Caco-2 (cell line): ENCODE data around the gene BTRC. TPM values are rescaled to one million over a fixed set of nuclear protein-coding genes. Genes with fewer than 3 reads are reported as not detected.

ENCODE experiments used
- BruUV-seq: library from RNA; stranded (reverse); fragments of 400-500 nt; replicated peaks from 2 replicates; lab custom pipeline; 2021; lab: Mats Ljungman, UMichigan
- CTCF ChIA-PET: fragments of 300-600 bp; sonication (Branson Sonifier 250); formaldehyde crosslinking; loops from one replicate; lab custom pipeline; 2022; ENCODE audit warnings: antibody characterized with exemption; lab: Charles Lee
- POLR2A ChIA-PET: fragments of 300-600 bp; sonication (Branson Sonifier 250); formaldehyde crosslinking; loops from one replicate; lab custom pipeline; 2022; ENCODE audit warnings: antibody characterized with exemption; lab: Charles Lee
- DNase-seq, 2 experiments: peaks; one replicate each; pipeline versions ENCODE4 v3.0.0 to v3.0.0-alpha.2; 2020 to 2022
- H3K27me3 ChIP-seq: replicated peaks from 2 replicates; pipeline ENCODE4 v1.6.0; 2011; ENCODE audit warnings: low read length; ENCODE audit not compliant: control insufficient read depth, insufficient read depth
- H3K36me3 ChIP-seq: 2 replicates; pipeline ENCODE4 v1.5.1; 2011; ENCODE audit warnings: low read length; ENCODE audit not compliant: control insufficient read depth, insufficient read depth
- H3K4me1 ChIP-seq: fragments of 250-450 bp; sonication (Bioruptor Pico); 2 replicates; pipeline ENCODE4 v1.5.1; 2020; ENCODE audit warnings: mild to moderate bottlenecking
- H3K4me3 ChIP-seq: 2 replicates; pipeline ENCODE4 v1.5.1; 2011; ENCODE audit warnings: low read depth, mild to moderate bottlenecking, control low read depth, low read length
- H3K9me3 ChIP-seq: fragments of 250-450 bp; sonication (Bioruptor Pico); 2 replicates; pipeline ENCODE4 v1.5.1; 2020; ENCODE audit warnings: mild to moderate bottlenecking, moderate library complexity
- H3K27ac Mint-ChIP-seq: one replicate; pipeline ENCODE4 v1.8.0; 2022; ENCODE audit warnings: mixed read lengths; ENCODE audit not compliant: unreplicated experiment
- H3K27me3 Mint-ChIP-seq: one replicate; pipeline ENCODE4 v1.8.0; 2022; ENCODE audit warnings: mixed read lengths; ENCODE audit not compliant: insufficient read depth, unreplicated experiment
- H3K36me3 Mint-ChIP-seq: one replicate; pipeline ENCODE4 v1.8.0; 2022; ENCODE audit warnings: mild to moderate bottlenecking, mixed read lengths; ENCODE audit not compliant: insufficient read depth, unreplicated experiment
- H3K4me1 Mint-ChIP-seq: one replicate; pipeline ENCODE4 v1.8.0; 2022; ENCODE audit warnings: low read depth, mixed read lengths; ENCODE audit not compliant: unreplicated experiment
- H3K4me3 Mint-ChIP-seq: one replicate; pipeline ENCODE4 v1.8.0; 2022; ENCODE audit warnings: mild to moderate bottlenecking, moderate library complexity, mixed read lengths; ENCODE audit not compliant: unreplicated experiment
- H3K9me3 Mint-ChIP-seq: one replicate; pipeline ENCODE4 v1.8.0; 2022; ENCODE audit warnings: mixed read lengths; ENCODE audit not compliant: unreplicated experiment
- intact Hi-C: fragments of 100-400 bp; cut with micrococcal nuclease; formaldehyde crosslinking; loops from one replicate; pipeline ENCODE4 v1.10.0; 2022; ENCODE audit not compliant: unreplicated experiment
- total RNA-seq: library from RNA; stranded (reverse); gene quantifications from 2 replicates; pipeline ENCODE4 v1.2.3, GENCODE V29; 2022
- TF ChIP-seq, protein P1 (sequence below), 2 experiments: fragments of 200-600 bp in 1 of 2; IDR thresholded peaks; 1 replicate in 1 of 2; 2 replicates in 1 of 2; pipeline versions ENCODE4 v1.5.1 to v1.8.0; 2011 to 2022; ENCODE audit warnings: antibody characterized with exemption in 1 of 2, control low read depth in 1 of 2, inconsistent platforms in 1 of 2, low read depth in 1 of 2, low read length in 1 of 2, mild to moderate bottlenecking in 1 of 2, moderate library complexity in 1 of 2; ENCODE audit not compliant: insufficient read depth in 1 of 2, severe bottlenecking in 1 of 2, unreplicated experiment in 1 of 2

The BTRC gene
- total RNA-seq, 1 experiment from 2014 or later: 19.6 TPM

DNA sequence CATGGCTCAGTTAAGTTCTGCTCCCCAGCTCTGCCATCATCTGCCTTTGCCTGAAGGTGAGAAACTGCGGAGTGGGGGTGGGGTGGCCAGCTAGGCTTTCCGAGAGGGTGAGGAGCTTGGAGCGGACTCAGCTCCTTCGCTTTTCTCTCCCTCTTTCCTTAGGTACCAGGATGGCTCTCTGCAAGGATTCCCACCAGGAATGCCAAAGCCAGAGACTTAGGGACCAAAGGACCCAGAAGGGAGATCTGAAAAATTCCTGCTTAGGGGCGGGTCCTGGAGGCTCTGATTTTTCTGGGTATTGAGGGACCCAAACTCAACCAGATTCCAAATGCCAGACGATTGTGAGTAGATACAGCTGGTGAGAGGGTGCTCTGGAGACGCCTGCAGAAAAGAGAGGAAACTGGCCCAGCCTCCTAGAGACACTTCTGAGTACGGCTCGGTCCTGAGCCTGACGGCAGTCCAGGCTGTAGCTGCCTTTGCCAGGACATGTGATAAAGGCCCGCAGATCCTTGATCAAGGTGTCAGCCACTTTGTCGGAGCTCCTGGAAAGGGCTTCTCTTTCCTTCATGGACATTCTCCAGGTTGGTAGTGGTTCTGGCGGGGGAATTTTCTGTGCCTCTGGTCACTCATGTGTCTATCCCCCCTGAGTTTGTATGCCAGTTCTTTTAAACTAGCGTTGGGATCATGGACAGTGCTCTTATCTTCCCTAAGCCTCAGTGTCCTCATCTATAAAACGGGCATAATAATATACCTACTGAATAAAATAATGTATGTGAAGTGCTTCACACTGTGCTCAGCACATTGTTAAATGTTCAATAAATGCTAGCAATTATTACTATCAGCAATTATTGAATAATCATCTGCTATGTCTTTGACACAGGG lies 42.5 kb upstream of the BTRC start:
- no peaks in the 10 kb centered on the region for H3K9me3 Mint-ChIP-seq
- H3K36me3 ChIP-seq: no peaks in the 10 kb centered on the region
- no peak for DNase-seq
- TF ChIP-seq, protein P1, sequence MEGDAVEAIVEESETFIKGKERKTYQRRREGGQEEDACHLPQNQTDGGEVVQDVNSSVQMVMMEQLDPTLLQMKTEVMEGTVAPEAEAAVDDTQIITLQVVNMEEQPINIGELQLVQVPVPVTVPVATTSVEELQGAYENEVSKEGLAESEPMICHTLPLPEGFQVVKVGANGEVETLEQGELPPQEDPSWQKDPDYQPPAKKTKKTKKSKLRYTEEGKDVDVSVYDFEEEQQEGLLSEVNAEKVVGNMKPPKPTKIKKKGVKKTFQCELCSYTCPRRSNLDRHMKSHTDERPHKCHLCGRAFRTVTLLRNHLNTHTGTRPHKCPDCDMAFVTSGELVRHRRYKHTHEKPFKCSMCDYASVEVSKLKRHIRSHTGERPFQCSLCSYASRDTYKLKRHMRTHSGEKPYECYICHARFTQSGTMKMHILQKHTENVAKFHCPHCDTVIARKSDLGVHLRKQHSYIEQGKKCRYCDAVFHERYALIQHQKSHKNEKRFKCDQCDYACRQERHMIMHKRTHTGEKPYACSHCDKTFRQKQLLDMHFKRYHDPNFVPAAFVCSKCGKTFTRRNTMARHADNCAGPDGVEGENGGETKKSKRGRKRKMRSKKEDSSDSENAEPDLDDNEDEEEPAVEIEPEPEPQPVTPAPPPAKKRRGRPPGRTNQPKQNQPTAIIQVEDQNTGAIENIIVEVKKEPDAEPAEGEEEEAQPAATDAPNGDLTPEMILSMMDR (IDR thresholded peaks at IDR 0.05; ENCODE audit: insufficient read depth in 1 of 2, low read depth in 1 of 2, low read length in 1 of 2, severe bottlenecking in 1 of 2, unreplicated experiment in 1 of 2): no peak
- CTCF ChIA-PET: interaction anchor here (0.6 to 1.0 kb wide), 2 partner anchors 8 to 292 kb away, joined by 3 to 4 read pairs; no protein-coding TSS in a partner anchor
- peaks cover 11% of the 10 kb centered on the region for H3K27me3 Mint-ChIP-seq
- H3K27ac Mint-ChIP-seq: no peak overlapping the region
- intact Hi-C loops: no loop called here
- no peaks in the 10 kb centered on the region for H3K9me3 ChIP-seq
- POLR2A ChIA-PET: no interaction called here
- H3K4me3 Mint-ChIP-seq: no peak overlapping the region
- H3K4me1 ChIP-seq: no peaks in the 10 kb centered on the region
- no peak overlapping the region for H3K4me3 ChIP-seq
- peaks cover 5% of the 10 kb centered on the region for H3K4me1 Mint-ChIP-seq
- no peaks in the 10 kb centered on the region for H3K36me3 Mint-ChIP-seq
- no peaks in the 10 kb centered on the region; the same call in 1 of the 2 replicates for H3K27me3 ChIP-seq
- no TSS peak for BruUV-seq

DNA sequence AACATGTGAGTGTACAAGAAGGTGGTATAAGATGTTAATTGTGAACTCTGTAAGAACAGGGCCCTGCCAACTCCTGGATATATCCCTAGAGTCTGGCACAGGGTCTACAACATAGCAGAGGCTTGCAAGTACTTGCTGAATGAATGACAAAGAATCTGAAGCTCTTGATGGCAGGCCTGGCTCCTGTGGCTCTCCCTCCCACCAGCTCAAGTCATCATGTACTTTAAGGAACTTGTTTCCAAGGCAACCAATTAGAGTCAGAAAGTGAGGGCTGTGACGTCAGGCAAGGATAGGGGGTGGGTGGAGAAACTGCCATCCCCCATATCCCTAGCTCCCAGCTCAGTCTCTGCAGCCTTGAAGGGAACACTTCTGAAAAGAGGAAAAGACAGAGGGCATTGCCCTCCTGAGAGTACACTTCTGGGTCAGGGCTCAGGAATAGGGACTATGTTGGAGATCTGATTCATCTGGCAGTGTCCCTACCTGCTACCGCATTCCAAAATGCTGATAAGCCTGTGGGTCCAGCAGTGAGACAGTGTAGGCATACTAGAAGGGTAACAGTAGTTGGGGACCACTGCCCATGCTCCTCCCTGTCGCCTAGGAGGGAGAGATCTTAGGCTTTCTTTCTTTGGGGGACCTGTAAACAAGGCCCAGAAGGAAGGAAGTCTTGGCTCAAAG lies 34.6 kb upstream of the BTRC start:
- no peak overlapping the region for H3K27ac Mint-ChIP-seq
- CTCF ChIA-PET: interaction anchor here (1.3 to 1.6 kb wide), 2 partner anchors 21 to 122 kb away, joined by 4 to 6 read pairs; no protein-coding TSS in a partner anchor
- no TSS peak for BruUV-seq
- Histone ChIP-seq H3K9me3 (no peaks in the 10 kb centered on the region), H3K4me1 (no peaks in the 10 kb centered on the region), H3K4me3 (no peak overlapping the region), H3K36me3 (no peaks in the 10 kb centered on the region), H3K27me3 (no peaks in the 10 kb centered on the region; the same call in 1 of the 2 replicates)
- TF ChIP-seq, protein P1 (IDR thresholded peaks at IDR 0.05; ENCODE audit: insufficient read depth in 1 of 2, low read depth in 1 of 2, low read length in 1 of 2, severe bottlenecking in 1 of 2, unreplicated experiment in 1 of 2): no peak
- intact Hi-C loops: no loop called here
- H3K27me3 Mint-ChIP-seq: peaks cover 10% of the 10 kb centered on the region
- H3K4me3 Mint-ChIP-seq: no peak overlapping the region
- no peak for DNase-seq
- POLR2A ChIA-PET: no interaction called here
- H3K9me3 Mint-ChIP-seq: no peaks in the 10 kb centered on the region
- H3K4me1 Mint-ChIP-seq: no peaks in the 10 kb centered on the region
- H3K36me3 Mint-ChIP-seq: no peaks in the 10 kb centered on the region

DNA sequence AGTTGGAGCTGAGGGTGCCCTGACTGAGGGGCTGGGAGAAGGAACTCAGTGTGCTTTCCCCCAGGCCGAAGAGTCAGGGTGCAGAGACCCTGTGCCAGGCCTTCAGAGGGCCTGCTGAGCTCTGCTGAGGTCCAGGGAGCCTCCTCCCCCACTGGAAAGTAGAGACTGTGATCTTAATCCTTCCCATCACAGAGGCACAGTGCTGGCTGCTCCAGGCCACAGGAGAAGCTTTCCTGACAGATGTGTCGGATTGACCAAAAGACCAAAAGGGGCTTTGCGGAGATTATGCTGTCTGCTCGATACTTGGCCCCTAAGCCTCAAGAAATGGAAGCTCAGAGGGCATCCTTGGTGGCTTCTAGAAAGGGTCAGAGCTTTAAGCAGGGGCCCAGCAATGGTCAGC lies 32.9 kb upstream of the BTRC start:
- H3K9me3 ChIP-seq: no peaks in the 10 kb centered on the region; the same call in 1 of the 2 replicates
- Mint-ChIP-seq H3K9me3 (no peaks in the 10 kb centered on the region), H3K27ac (no peak overlapping the region), H3K4me3 (no peak overlapping the region), H3K27me3 (peaks cover 10% of the 10 kb centered on the region), H3K4me1 (no peaks in the 10 kb centered on the region), H3K36me3 (no peaks in the 10 kb centered on the region)
- H3K4me3 ChIP-seq: no peak overlapping the region
- H3K27me3 ChIP-seq: no peaks in the 10 kb centered on the region; the same call in 1 of the 2 replicates
- no peaks in the 10 kb centered on the region for H3K4me1 ChIP-seq
- POLR2A ChIA-PET: interaction anchor here (0.8 kb wide), 1 partner anchor 17 kb away, joined by 4 read pairs; no protein-coding TSS in a partner anchor
- TF ChIP-seq, protein P1 (IDR thresholded peaks at IDR 0.05; ENCODE audit: insufficient read depth in 1 of 2, low read depth in 1 of 2, low read length in 1 of 2, severe bottlenecking in 1 of 2, unreplicated experiment in 1 of 2): no peak
- intact Hi-C loops: no loop called here
- CTCF ChIA-PET: interaction anchor here (1.6 kb wide), 1 partner anchor 23 kb away, joined by 6 read pairs; no protein-coding TSS in a partner anchor
- DNase-seq: no peak
- no peaks in the 10 kb centered on the region for H3K36me3 ChIP-seq
- no TSS peak for BruUV-seq
